GM18526 (cell line): ENCODE measurements around the gene EMCN.

ENCODE experiments used
- POLR2A ChIP-seq: IDR thresholded peaks from 3 replicates; pipeline ENCODE4 v1.6.1; 2011; ENCODE audit not compliant: insufficient read length; ENCODE audit errors: extremely low read depth

Gene EMCN

GRCh38 chr4:100517864-100518341 lies at the start of gene EMCN:
EMCN (minus strand) TSS chr4:100518022; CDS start chr4:100517914, 108 bp downstream.
- TF ChIP-seq POLR2A = no peak

- no peak for TF ChIP-seq POLR2A
These were observed 48.6 kb upstream of the EMCN start for GRCh38 chr4:100566396-100566795.

- TF ChIP-seq POLR2A = no peak
These were observed 39.5 kb upstream of the EMCN start for GRCh38 chr4:100557306-100557705.

GRCh38 chr4:100555611-100556337 lies 38.0 kb upstream of the EMCN start:
- no peak for TF ChIP-seq POLR2A

GRCh38 chr4:100548200-100548560 lies 30.4 kb upstream of the EMCN start:
- TF ChIP-seq POLR2A = no peak

- no peak for TF ChIP-seq POLR2A
These were observed 29.8 kb upstream of the EMCN start for GRCh38 chr4:100547541-100548199.

GRCh38 chr4:100545427-100545826 lies 27.6 kb upstream of the EMCN start:
- no peak for TF ChIP-seq POLR2A

- TF ChIP-seq POLR2A = no peak
These were observed 22.3 kb upstream of the EMCN start for GRCh38 chr4:100540131-100540530.

GRCh38 chr4:100539706-100540105 lies 21.9 kb upstream of the EMCN start:
- TF ChIP-seq POLR2A = no peak

- no peak for TF ChIP-seq POLR2A
These were observed 15.9 kb upstream of the EMCN start for GRCh38 chr4:100533741-100534140.

- no peak for TF ChIP-seq POLR2A
These were observed 7.9 kb upstream of the EMCN start for GRCh38 chr4:100525686-100526085.

GRCh38 chr4:100519205-100519604 lies 1.4 kb upstream of the EMCN start:
- no peak for TF ChIP-seq POLR2A

- TF ChIP-seq POLR2A = no peak
These were observed 1.6 kb downstream of the EMCN start for GRCh38 chr4:100516225-100516624.

- no peak for TF ChIP-seq POLR2A
These were observed 5.9 kb downstream of the EMCN start for GRCh38 chr4:100511896-100512295.

- TF ChIP-seq POLR2A = no peak
These were observed 7.3 kb downstream of the EMCN start for GRCh38 chr4:100510551-100510950.

- no peak for TF ChIP-seq POLR2A
These were observed 8.4 kb downstream of the EMCN start for GRCh38 chr4:100509386-100509785.

- TF ChIP-seq POLR2A = no peak
These were observed 9.1 kb downstream of the EMCN start for GRCh38 chr4:100508691-100509090.
